ENCODE results near the gene OR14A2. TPM values are rescaled to one million over a fixed set of nuclear protein-coding genes. Genes with fewer than 3 reads are reported as not detected.
"Not testable (repeated sequence)": the region's sequence is repeated elsewhere in the genome, so short reads cannot be mapped to it uniquely, and the experiment has no call there.

The OR14A2 gene
- polyA plus RNA-seq (2013) = 0.07 TPM

DNA sequence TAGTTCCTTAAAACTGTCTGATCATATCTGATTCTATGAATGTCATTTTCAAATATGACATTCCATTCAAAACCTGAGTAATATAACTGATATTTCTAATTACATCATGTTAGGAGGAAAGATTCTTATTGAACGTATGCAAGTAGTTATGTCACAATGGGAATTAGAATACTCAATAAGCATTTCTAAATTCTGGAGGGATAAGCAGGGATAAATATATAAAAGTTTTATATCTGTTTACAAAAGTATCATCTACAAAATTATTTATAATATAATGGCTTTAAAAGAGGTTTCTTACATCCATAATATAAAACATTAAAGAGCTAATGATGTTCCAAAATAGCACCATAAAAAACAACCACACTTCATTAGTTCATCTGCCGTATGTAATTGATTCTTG is at the start of gene OR14A2:
Gene OR14A2, minus strand, starts transcription at position 101 of the 400 bp plus-strand sequence.
- WGBS (ENCODE audit: insufficient coverage) = 100% methylated on average over 1 of the region's 2 CpGs
- POLR2A ChIA-PET = no interaction called here

DNA sequence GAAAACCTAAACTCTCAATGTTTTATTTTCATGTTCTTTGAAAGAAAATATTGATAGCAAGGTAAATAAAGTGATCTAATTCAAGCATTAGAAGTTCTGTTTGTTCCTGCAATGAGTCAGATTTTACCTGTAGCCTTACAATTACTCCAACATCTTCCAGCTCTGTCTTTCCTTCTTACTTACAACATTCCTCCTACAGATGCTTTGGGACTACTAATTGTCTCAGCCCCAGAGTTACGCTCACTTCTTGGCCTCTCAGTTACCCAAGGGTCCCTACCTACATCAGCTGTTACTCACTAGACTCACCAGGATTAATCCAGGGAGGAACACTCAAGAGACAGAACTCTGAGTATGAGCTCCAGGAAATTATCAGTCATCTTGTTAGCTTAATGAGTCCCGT is 49.6 kb upstream of the OR14A2 start:
- CTCF ChIA-PET = no interaction called here
- no peak for DNase-seq
- 0% methylated on average over 1 of the region's 2 CpGs for WGBS (ENCODE audit: insufficient coverage)

More for the DNA sequence above, at the start of gene OR14A2:
- no peak for DNase-seq
- Histone ChIP-seq H3K27ac (ENCODE audit: insufficient read depth in 1 of 2, low read depth in 1 of 2, low read length in 2 of 2, poor library complexity in 1 of 2, severe bottlenecking in 2 of 2) (no peak within 1 kb of the TSS), H3K4me1 (ENCODE audit: control extremely low read depth in 1 of 4, control insufficient read depth in 4 of 4, insufficient read depth in 4 of 4, low read length in 3 of 4) (no peaks in the 10 kb centered on the region), H3K9me3 (ENCODE audit: control extremely low read depth in 1 of 5, control insufficient read depth in 4 of 5, insufficient read depth in 2 of 5, low read depth in 1 of 5, low read length in 4 of 5) (peaks cover 0 to 24% (median 1%) of the 10 kb centered on the region in 5 experiments), H3K27me3 (replicated peaks in 2 of 5; ENCODE audit: control insufficient read depth in 4 of 5, insufficient read depth in 5 of 5, low read length in 4 of 5) (no peaks in the 10 kb centered on the region), H3K4me3 (ENCODE audit: control insufficient read depth in 1 of 7, extremely low read depth in 1 of 7, insufficient read depth in 4 of 7, low read depth in 2 of 7, low read length in 6 of 7) (no peak within 1 kb of the TSS), H3K36me3 (ENCODE audit: control insufficient read depth in 4 of 4, insufficient read depth in 4 of 4, low read length in 3 of 4) (no peaks in the 10 kb centered on the region)
- CTCF ChIA-PET = no interaction called here

DNA sequence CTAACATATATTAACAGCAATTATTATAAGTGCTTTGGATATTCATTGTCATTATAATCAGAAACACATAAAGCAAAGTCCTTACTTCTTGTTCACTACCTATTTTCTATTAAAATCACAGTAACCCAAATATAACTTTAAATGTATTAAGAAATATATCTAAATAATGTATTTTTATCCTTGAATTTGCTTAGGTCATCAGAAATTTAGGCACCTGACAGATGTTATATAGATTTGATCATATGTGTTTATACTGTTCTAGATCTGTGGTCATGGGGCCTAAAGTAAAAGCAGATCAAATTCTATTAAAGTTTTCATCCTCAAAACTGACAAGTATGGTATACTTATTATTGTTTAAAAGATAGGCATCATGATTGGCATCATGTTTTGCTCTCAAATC is 21.7 kb upstream of the OR14A2 start:
- Histone ChIP-seq H3K4me1 (ENCODE audit: control extremely low read depth in 1 of 4, control insufficient read depth in 4 of 4, insufficient read depth in 4 of 4, low read length in 3 of 4) (no peaks in the 10 kb centered on the region), H3K36me3 (ENCODE audit: control insufficient read depth in 4 of 4, insufficient read depth in 4 of 4, low read length in 3 of 4) (no peaks in the 10 kb centered on the region), H3K27ac (ENCODE audit: insufficient read depth in 1 of 2, low read depth in 1 of 2, low read length in 2 of 2, poor library complexity in 1 of 2, severe bottlenecking in 2 of 2) (no peak overlapping the region), H3K27me3 (replicated peaks in 2 of 5; ENCODE audit: control insufficient read depth in 4 of 5, insufficient read depth in 5 of 5, low read length in 4 of 5) (no peaks in the 10 kb centered on the region), H3K9me3 (ENCODE audit: control extremely low read depth in 1 of 5, control insufficient read depth in 4 of 5, insufficient read depth in 2 of 5, low read depth in 1 of 5, low read length in 4 of 5) (no peaks in the 10 kb centered on the region), H3K4me3 (ENCODE audit: control insufficient read depth in 1 of 7, extremely low read depth in 1 of 7, insufficient read depth in 4 of 7, low read depth in 2 of 7, low read length in 6 of 7) (no peak overlapping the region)
- ChIA-PET CTCF (no interaction called here), POLR2A (no interaction called here)
- DNase-seq = no peak

More for the DNA sequence above, 49.6 kb upstream of the OR14A2 start:
- no peaks in the 10 kb centered on the region for H3K27me3 ChIP-seq (replicated peaks in 2 of 5; ENCODE audit: control insufficient read depth in 4 of 5, insufficient read depth in 5 of 5, low read length in 4 of 5)
- H3K4me1 ChIP-seq (ENCODE audit: control extremely low read depth in 1 of 4, control insufficient read depth in 4 of 4, insufficient read depth in 4 of 4, low read length in 3 of 4) = no peaks in the 10 kb centered on the region
- no peak overlapping the region for H3K27ac ChIP-seq (ENCODE audit: insufficient read depth in 1 of 2, low read depth in 1 of 2, low read length in 2 of 2, poor library complexity in 1 of 2, severe bottlenecking in 2 of 2)
- no peak overlapping the region for H3K4me3 ChIP-seq (ENCODE audit: control insufficient read depth in 1 of 7, extremely low read depth in 1 of 7, insufficient read depth in 4 of 7, low read depth in 2 of 7, low read length in 6 of 7)
- peaks cover 0 to 9% (median 6%) of the 10 kb centered on the region in 5 experiments for H3K9me3 ChIP-seq (ENCODE audit: control extremely low read depth in 1 of 5, control insufficient read depth in 4 of 5, insufficient read depth in 2 of 5, low read depth in 1 of 5, low read length in 4 of 5)
- POLR2A ChIA-PET = no interaction called here
- no peaks in the 10 kb centered on the region for H3K36me3 ChIP-seq (ENCODE audit: control insufficient read depth in 4 of 4, insufficient read depth in 4 of 4, low read length in 3 of 4)

DNA sequence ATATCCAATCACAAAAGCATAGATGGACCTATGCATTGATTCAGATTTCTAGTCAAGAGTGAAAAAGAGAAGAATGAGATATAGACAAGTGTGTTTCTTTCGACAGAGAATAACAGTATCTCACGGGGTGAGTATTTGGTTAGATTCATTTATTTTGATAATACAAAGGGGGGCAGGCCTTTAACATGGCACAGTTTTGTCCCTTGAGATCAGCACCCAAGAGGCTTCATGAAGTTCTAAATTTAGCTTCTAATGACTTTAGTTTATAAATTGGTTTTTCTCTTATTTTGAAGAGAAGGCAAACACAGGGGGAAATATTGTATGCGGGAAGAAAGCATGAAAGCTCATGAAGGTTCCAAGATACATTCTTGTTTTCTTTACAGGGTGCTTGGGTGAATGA is 12.5 kb upstream of the OR14A2 start, which contains the start of gene OR1C1:
Gene OR1C1, minus strand, starts transcription at position 101 of the 400 bp plus-strand sequence. CDS start 2,150 bp downstream, outside the sequence.
- H3K4me1 ChIP-seq (ENCODE audit: control extremely low read depth in 1 of 4, control insufficient read depth in 4 of 4, insufficient read depth in 4 of 4, low read length in 3 of 4) = no peaks in the 10 kb centered on the region
- no peak for DNase-seq
- CTCF ChIA-PET = no interaction called here
- H3K4me3 ChIP-seq (ENCODE audit: control insufficient read depth in 1 of 7, extremely low read depth in 1 of 7, insufficient read depth in 4 of 7, low read depth in 2 of 7, low read length in 6 of 7) = no peak within 1 kb of the TSS
- H3K27ac ChIP-seq (ENCODE audit: insufficient read depth in 1 of 2, low read depth in 1 of 2, low read length in 2 of 2, poor library complexity in 1 of 2, severe bottlenecking in 2 of 2) = no peak within 1 kb of the TSS
- H3K27me3 ChIP-seq (replicated peaks in 2 of 5; ENCODE audit: control insufficient read depth in 4 of 5, insufficient read depth in 5 of 5, low read length in 4 of 5) = no peaks in the 10 kb centered on the region
- peaks cover 0 to under 1% (median 0%) of the 10 kb centered on the region in 5 experiments for H3K9me3 ChIP-seq (ENCODE audit: control extremely low read depth in 1 of 5, control insufficient read depth in 4 of 5, insufficient read depth in 2 of 5, low read depth in 1 of 5, low read length in 4 of 5)
- no CpG with 5 or more reads among the region's 3 CpGs for WGBS (ENCODE audit: insufficient coverage)
- POLR2A ChIA-PET = no interaction called here
- no peaks in the 10 kb centered on the region for H3K36me3 ChIP-seq (ENCODE audit: control insufficient read depth in 4 of 4, insufficient read depth in 4 of 4, low read length in 3 of 4)

DNA sequence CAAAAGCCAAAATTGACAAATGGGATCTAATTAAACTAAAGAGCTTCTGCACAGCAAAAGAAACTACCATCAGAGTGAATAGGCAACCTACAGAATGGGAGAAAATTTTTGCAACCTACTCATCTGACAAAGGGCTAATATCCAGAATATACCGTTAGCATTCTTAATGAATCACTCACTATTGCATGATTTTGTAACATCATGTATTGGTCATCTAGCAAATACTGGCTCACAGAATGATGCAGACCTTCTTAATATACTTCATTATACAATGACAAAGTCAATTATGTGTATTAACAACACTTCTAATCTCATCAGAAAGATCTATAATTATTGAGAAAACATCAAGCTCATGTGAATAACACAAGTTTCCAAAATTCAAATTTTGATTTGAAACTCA is 6.4 kb upstream of the OR14A2 start:
- CTCF ChIA-PET; H3K27me3 ChIP-seq (replicated peaks in 2 of 5; ENCODE audit: control insufficient read depth in 4 of 5, insufficient read depth in 5 of 5, low read length in 4 of 5); H3K27ac ChIP-seq (ENCODE audit: insufficient read depth in 1 of 2, low read depth in 1 of 2, low read length in 2 of 2, poor library complexity in 1 of 2, severe bottlenecking in 2 of 2); H3K4me1 ChIP-seq (ENCODE audit: control extremely low read depth in 1 of 4, control insufficient read depth in 4 of 4, insufficient read depth in 4 of 4, low read length in 3 of 4); DNase-seq; H3K36me3 ChIP-seq (ENCODE audit: control insufficient read depth in 4 of 4, insufficient read depth in 4 of 4, low read length in 3 of 4); H3K4me3 ChIP-seq (ENCODE audit: control insufficient read depth in 1 of 7, extremely low read depth in 1 of 7, insufficient read depth in 4 of 7, low read depth in 2 of 7, low read length in 6 of 7); POLR2A ChIA-PET: not testable (repeated sequence)
- peaks cover 0 to 19% (median 3%) of the 10 kb centered on the region in 5 experiments for H3K9me3 ChIP-seq (ENCODE audit: control extremely low read depth in 1 of 5, control insufficient read depth in 4 of 5, insufficient read depth in 2 of 5, low read depth in 1 of 5, low read length in 4 of 5)
- WGBS (ENCODE audit: insufficient coverage) = no CpG with 5 or more reads among the region's 1 CpG

DNA sequence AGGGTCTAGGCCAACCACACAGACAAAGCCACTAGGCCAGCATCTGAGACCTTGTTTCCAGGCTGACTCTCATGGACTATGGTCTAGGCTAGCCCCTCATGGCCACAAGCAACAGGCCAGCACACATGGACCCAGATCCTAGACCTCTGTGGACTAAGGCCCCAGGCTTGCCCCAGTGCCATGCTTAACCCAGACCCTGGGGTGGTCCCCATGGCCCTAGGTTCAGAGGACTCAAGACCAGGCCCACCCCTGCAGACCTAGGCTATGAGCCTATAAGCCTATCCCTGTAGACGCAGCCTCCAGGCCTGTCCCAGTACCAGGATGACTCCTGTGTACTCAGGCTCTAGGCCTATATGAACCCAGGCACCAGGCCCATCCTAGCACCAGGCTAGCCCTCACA is 1.9 kb upstream of the OR14A2 start:
- whole genome bisulfite sequencing (ENCODE audit: insufficient coverage) = 90% methylated on average over 1 of the region's 1 CpG

DNA sequence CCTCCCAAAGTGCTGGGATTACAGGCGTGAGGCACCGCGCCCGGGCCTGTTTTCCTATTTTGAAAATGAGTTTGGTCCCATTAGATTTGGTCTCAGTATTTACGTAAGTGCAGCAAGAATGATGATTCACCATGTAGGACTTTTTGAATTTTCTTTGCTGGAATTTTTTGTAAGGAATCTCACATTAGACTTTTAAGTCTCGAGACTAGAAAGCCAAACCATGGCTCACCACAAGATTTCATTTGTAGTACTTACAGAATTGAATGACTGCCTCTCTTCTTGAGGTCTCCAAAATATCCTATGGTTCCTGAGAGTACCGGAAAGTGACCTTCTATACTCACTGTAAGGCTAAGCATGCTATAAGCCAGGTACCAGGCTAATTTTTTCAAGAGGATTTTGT is 325 bp downstream of the OR14A2 start:
- no peaks in the 10 kb centered on the region for H3K27me3 ChIP-seq (replicated peaks in 2 of 5; ENCODE audit: control insufficient read depth in 4 of 5, insufficient read depth in 5 of 5, low read length in 4 of 5)
- no peak for DNase-seq
- H3K9me3 ChIP-seq (ENCODE audit: control extremely low read depth in 1 of 5, control insufficient read depth in 4 of 5, insufficient read depth in 2 of 5, low read depth in 1 of 5, low read length in 4 of 5) = peaks cover 0 to 24% (median 1%) of the 10 kb centered on the region in 5 experiments
- ChIA-PET CTCF (no interaction called here), POLR2A (no interaction called here)
- no peak overlapping the region for H3K27ac ChIP-seq (ENCODE audit: insufficient read depth in 1 of 2, low read depth in 1 of 2, low read length in 2 of 2, poor library complexity in 1 of 2, severe bottlenecking in 2 of 2)
- H3K4me1 ChIP-seq (ENCODE audit: control extremely low read depth in 1 of 4, control insufficient read depth in 4 of 4, insufficient read depth in 4 of 4, low read length in 3 of 4) = no peaks in the 10 kb centered on the region
- no peak overlapping the region for H3K4me3 ChIP-seq (ENCODE audit: control insufficient read depth in 1 of 7, extremely low read depth in 1 of 7, insufficient read depth in 4 of 7, low read depth in 2 of 7, low read length in 6 of 7)
- WGBS (ENCODE audit: insufficient coverage) = 100% methylated on average over 7 of the region's 7 CpGs
- no peaks in the 10 kb centered on the region for H3K36me3 ChIP-seq (ENCODE audit: control insufficient read depth in 4 of 4, insufficient read depth in 4 of 4, low read length in 3 of 4)

More for the DNA sequence above, 1.9 kb upstream of the OR14A2 start:
- Histone ChIP-seq H3K4me3 (ENCODE audit: control insufficient read depth in 1 of 7, extremely low read depth in 1 of 7, insufficient read depth in 4 of 7, low read depth in 2 of 7, low read length in 6 of 7) (no peak overlapping the region), H3K36me3 (ENCODE audit: control insufficient read depth in 4 of 4, insufficient read depth in 4 of 4, low read length in 3 of 4) (no peaks in the 10 kb centered on the region), H3K27ac (ENCODE audit: insufficient read depth in 1 of 2, low read depth in 1 of 2, low read length in 2 of 2, poor library complexity in 1 of 2, severe bottlenecking in 2 of 2) (no peak overlapping the region), H3K27me3 (replicated peaks in 2 of 5; ENCODE audit: control insufficient read depth in 4 of 5, insufficient read depth in 5 of 5, low read length in 4 of 5) (no peaks in the 10 kb centered on the region), H3K4me1 (ENCODE audit: control extremely low read depth in 1 of 4, control insufficient read depth in 4 of 4, insufficient read depth in 4 of 4, low read length in 3 of 4) (no peaks in the 10 kb centered on the region), H3K9me3 (ENCODE audit: control extremely low read depth in 1 of 5, control insufficient read depth in 4 of 5, insufficient read depth in 2 of 5, low read depth in 1 of 5, low read length in 4 of 5) (peaks cover 0 to 24% (median 1%) of the 10 kb centered on the region in 5 experiments)
- no peak for DNase-seq
- ChIA-PET POLR2A (no interaction called here), CTCF (no interaction called here)

Data from common myeloid progenitor, CD34-positive (primary cell).